ENCODE results near the gene CACNA1F. TPM values are rescaled to one million over a fixed set of nuclear protein-coding genes. Genes with fewer than 3 reads are reported as not detected.

CACNA1F gene
- total RNA-seq, 1 experiment from 2014 or later, result not detected

- Histone ChIP-seq H3K27ac (ENCODE audit: low read depth, low read length, poor library complexity, severe bottlenecking) (peak overlapping the region; percentile 97), H3K36me3 (ENCODE audit: insufficient read depth, low read length, poor library complexity, severe bottlenecking) (no peaks in the 10 kb centered on the region), H3K4me1 (ENCODE audit: insufficient read depth, low read length, poor library complexity, severe bottlenecking) (peaks cover 11% of the 10 kb centered on the region), H3K27me3 (replicated peaks; ENCODE audit: insufficient read depth, low read depth, low read length, poor library complexity) (no peaks in the 10 kb centered on the region), H3K4me3 (ENCODE audit: low read depth, low read length, poor library complexity, severe bottlenecking) (peak overlapping the region; percentile 63), H3K9me3 (ENCODE audit: low read depth, low read length, poor library complexity, severe bottlenecking) (no peaks in the 10 kb centered on the region)
- TF ChIP-seq EZH2 (IDR thresholded peaks at IDR 0.05; ENCODE audit: borderline replicate concordance, low read depth, low read length, poor library complexity, severe bottlenecking), result no peak
- TF ChIP-seq, protein P1, sequence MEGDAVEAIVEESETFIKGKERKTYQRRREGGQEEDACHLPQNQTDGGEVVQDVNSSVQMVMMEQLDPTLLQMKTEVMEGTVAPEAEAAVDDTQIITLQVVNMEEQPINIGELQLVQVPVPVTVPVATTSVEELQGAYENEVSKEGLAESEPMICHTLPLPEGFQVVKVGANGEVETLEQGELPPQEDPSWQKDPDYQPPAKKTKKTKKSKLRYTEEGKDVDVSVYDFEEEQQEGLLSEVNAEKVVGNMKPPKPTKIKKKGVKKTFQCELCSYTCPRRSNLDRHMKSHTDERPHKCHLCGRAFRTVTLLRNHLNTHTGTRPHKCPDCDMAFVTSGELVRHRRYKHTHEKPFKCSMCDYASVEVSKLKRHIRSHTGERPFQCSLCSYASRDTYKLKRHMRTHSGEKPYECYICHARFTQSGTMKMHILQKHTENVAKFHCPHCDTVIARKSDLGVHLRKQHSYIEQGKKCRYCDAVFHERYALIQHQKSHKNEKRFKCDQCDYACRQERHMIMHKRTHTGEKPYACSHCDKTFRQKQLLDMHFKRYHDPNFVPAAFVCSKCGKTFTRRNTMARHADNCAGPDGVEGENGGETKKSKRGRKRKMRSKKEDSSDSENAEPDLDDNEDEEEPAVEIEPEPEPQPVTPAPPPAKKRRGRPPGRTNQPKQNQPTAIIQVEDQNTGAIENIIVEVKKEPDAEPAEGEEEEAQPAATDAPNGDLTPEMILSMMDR (conservative IDR thresholded peaks at IDR 0.05; ENCODE audit: low read depth, low read length), result no peak
- CTCF ChIA-PET, result no interaction called here
- POLR2A ChIA-PET (ENCODE audit: low non-redundant PET), result no interaction called here
- DNase-seq (ENCODE audit: low spot score), result no peak
- no TSS peak for BruUV-seq (replicated peaks)
- intact Hi-C loops (cut with micrococcal nuclease; ENCODE audit: unreplicated experiment), result no loop called here
Measured at GRCh38 chrX:49270249-49270921, 37.2 kb upstream of the CACNA1F start.

GRCh38 chrX:49269767-49270248 is 36.7 kb upstream of the CACNA1F start, which contains the start of gene PPP1R3F:
Gene PPP1R3F (plus strand): TSS chrX:49269793. CDS start chrX:49269870, 77 bp downstream.
- Histone ChIP-seq H3K27me3 (replicated peaks; ENCODE audit: insufficient read depth, low read depth, low read length, poor library complexity) (no peaks in the 10 kb centered on the region), H3K4me3 (ENCODE audit: low read depth, low read length, poor library complexity, severe bottlenecking) (peak within 1 kb of the TSS; percentile 63), H3K27ac (ENCODE audit: low read depth, low read length, poor library complexity, severe bottlenecking) (peak within 1 kb of the TSS; percentile 97), H3K9me3 (ENCODE audit: low read depth, low read length, poor library complexity, severe bottlenecking) (no peaks in the 10 kb centered on the region), H3K4me1 (ENCODE audit: insufficient read depth, low read length, poor library complexity, severe bottlenecking) (peaks cover 11% of the 10 kb centered on the region), H3K36me3 (ENCODE audit: insufficient read depth, low read length, poor library complexity, severe bottlenecking) (no peaks in the 10 kb centered on the region)
- no peak for TF ChIP-seq EZH2 (IDR thresholded peaks at IDR 0.05; ENCODE audit: borderline replicate concordance, low read depth, low read length, poor library complexity, severe bottlenecking)
- TF ChIP-seq, protein P1 (conservative IDR thresholded peaks at IDR 0.05; ENCODE audit: low read depth, low read length), result no peak
- intact Hi-C loops (cut with micrococcal nuclease; ENCODE audit: unreplicated experiment), result no loop called here
- no peak for DNase-seq (ENCODE audit: low spot score)
- ChIA-PET POLR2A (ENCODE audit: low non-redundant PET) (no interaction called here), CTCF (no interaction called here)
- BruUV-seq (replicated peaks), result no TSS peak

GRCh38 chrX:49269010-49269766 is 36.0 kb upstream of the CACNA1F start:
- POLR2A ChIA-PET (ENCODE audit: low non-redundant PET), result interaction anchor here (0.6 to 0.9 kb wide), 3 partner anchors 78 to 1414 kb away, joined by 3 to 4 read pairs (median 4); partner anchors contain the start of gene HDAC6
- intact Hi-C loops (cut with micrococcal nuclease; ENCODE audit: unreplicated experiment), result no loop called here

More at GRCh38 chrX:49269010-49269766, 36.0 kb upstream of the CACNA1F start:
- peaks cover 11% of the 10 kb centered on the region for H3K4me1 ChIP-seq (ENCODE audit: insufficient read depth, low read length, poor library complexity, severe bottlenecking)
- no peaks in the 10 kb centered on the region for H3K36me3 ChIP-seq (ENCODE audit: insufficient read depth, low read length, poor library complexity, severe bottlenecking)
- peak overlapping the region; percentile 63 for H3K4me3 ChIP-seq (ENCODE audit: low read depth, low read length, poor library complexity, severe bottlenecking)
- no TSS peak for BruUV-seq (replicated peaks)
- DNase-seq (ENCODE audit: low spot score), result peak; percentile 97
- H3K9me3 ChIP-seq (ENCODE audit: low read depth, low read length, poor library complexity, severe bottlenecking), result no peaks in the 10 kb centered on the region
- H3K27ac ChIP-seq (ENCODE audit: low read depth, low read length, poor library complexity, severe bottlenecking), result peak overlapping the region; percentile 97
- CTCF ChIA-PET, result no interaction called here
- TF ChIP-seq EZH2 (IDR thresholded peaks at IDR 0.05; ENCODE audit: borderline replicate concordance, low read depth, low read length, poor library complexity, severe bottlenecking), result no peak
- TF ChIP-seq, protein P1 (conservative IDR thresholded peaks at IDR 0.05; ENCODE audit: low read depth, low read length), result no peak
- H3K27me3 ChIP-seq (replicated peaks; ENCODE audit: insufficient read depth, low read depth, low read length, poor library complexity), result no peaks in the 10 kb centered on the region

Measured in A673 (cell line).